Neuronal stem cell (in vitro differentiated cells): Measurements from ENCODE around the gene OR51I2. TPM values are rescaled to one million over a fixed set of nuclear protein-coding genes. Genes with fewer than 3 reads are reported as not detected.

Experiments
- DNase-seq: peaks from one replicate; pipeline ENCODE4 v3.0.0-alpha.2; 2013; ENCODE audit warnings: low spot score
- H2AFZ ChIP-seq: one replicate; pipeline ENCODE4 v1.6.1; 2013; ENCODE audit warnings: mild to moderate bottlenecking, low read length, inconsistent platforms
- H2AK5ac ChIP-seq: 2 replicates; pipeline ENCODE4 v1.6.1; 2013; ENCODE audit warnings: low read depth, mild to moderate bottlenecking, inconsistent platforms, low read length, moderate library complexity, mixed read lengths
- H2BK120ac ChIP-seq: 2 replicates; pipeline ENCODE4 v1.6.1; 2013; ENCODE audit warnings: low read depth, mild to moderate bottlenecking, inconsistent platforms, low read length, moderate library complexity, mixed read lengths
- H2BK12ac ChIP-seq: one replicate; pipeline ENCODE4 v1.6.1; 2013; ENCODE audit warnings: low read length, inconsistent platforms
- H2BK15ac ChIP-seq: 2 replicates; pipeline ENCODE4 v1.6.1; 2013; ENCODE audit warnings: mild to moderate bottlenecking, low read length, inconsistent platforms, mixed read lengths
- H2BK5ac ChIP-seq: one replicate; pipeline ENCODE4 v1.6.1; 2013; ENCODE audit warnings: inconsistent platforms, mild to moderate bottlenecking, low read length, moderate library complexity
- H3K14ac ChIP-seq: one replicate; pipeline ENCODE4 v1.6.1; 2013; ENCODE audit warnings: low read length, inconsistent platforms
- H3K18ac ChIP-seq: 2 replicates; pipeline ENCODE4 v1.6.1; 2013; ENCODE audit warnings: low read length, inconsistent platforms
- H3K23ac ChIP-seq: 2 replicates; pipeline ENCODE4 v1.6.1; 2013; ENCODE audit warnings: low read depth, mild to moderate bottlenecking, mixed read lengths, low read length, inconsistent platforms; ENCODE audit not compliant: poor library complexity
- H3K27ac ChIP-seq: replicated peaks from 3 replicates; pipeline ENCODE4 v1.5.1; 2013; ENCODE audit warnings: low read length, inconsistent platforms
- H3K27me3 ChIP-seq, 3 experiments: 2 replicates each; pipeline ENCODE4 v1.6.1; 2013; ENCODE audit warnings: low read length in 3 of 3, mild to moderate bottlenecking in 2 of 3, inconsistent platforms in 1 of 3, low read depth in 1 of 3, mixed read lengths in 1 of 3, moderate library complexity in 1 of 3; ENCODE audit not compliant: control insufficient read depth in 3 of 3, insufficient read depth in 3 of 3
- H3K36me3 ChIP-seq, 2 donors: replicated peaks in 1 of 2; 2 replicates each; pipeline ENCODE4 v1.6.1; 2013; ENCODE audit warnings: low read length in 2 of 2; ENCODE audit not compliant: control insufficient read depth in 2 of 2, insufficient read depth in 2 of 2
- H3K4ac ChIP-seq: 2 replicates; pipeline ENCODE4 v1.6.1; 2013; ENCODE audit warnings: inconsistent platforms, mild to moderate bottlenecking, low read length, moderate library complexity
- H3K4me1 ChIP-seq, 2 donors: 1 replicate in 1 of 2; 2 replicates in 1 of 2; pipeline ENCODE4 v1.6.1; 2013; ENCODE audit warnings: low read length in 2 of 2, low read depth in 1 of 2; ENCODE audit not compliant: control insufficient read depth in 2 of 2, insufficient read depth in 1 of 2
- H3K4me2 ChIP-seq: one replicate; pipeline ENCODE4 v1.6.1; 2013; ENCODE audit warnings: mild to moderate bottlenecking, low read length, inconsistent platforms; ENCODE audit not compliant: insufficient read depth, poor library complexity, severe bottlenecking
- H3K4me3 ChIP-seq, 2 donors: 2 replicates each; pipeline ENCODE4 v1.5.1; 2013; ENCODE audit warnings: low read length in 2 of 2, mild to moderate bottlenecking in 2 of 2, inconsistent platforms in 1 of 2, moderate library complexity in 1 of 2
- H3K79me1 ChIP-seq: one replicate; pipeline ENCODE4 v1.6.1; 2013; ENCODE audit warnings: low read depth, mild to moderate bottlenecking, inconsistent platforms, low read length, moderate library complexity
- H3K9ac ChIP-seq: one replicate; pipeline ENCODE4 v1.6.1; 2013; ENCODE audit warnings: mild to moderate bottlenecking, low read depth, low read length, inconsistent platforms; ENCODE audit not compliant: poor library complexity
- H3K9me3 ChIP-seq, 2 donors: replicated peaks in 1 of 2; 2 replicates each; pipeline versions ENCODE3 to v1.6.1; 2013; ENCODE audit warnings: low read length in 2 of 2, mild to moderate bottlenecking in 2 of 2, inconsistent platforms in 1 of 2, low read depth in 1 of 2, mixed read lengths in 1 of 2, moderate library complexity in 1 of 2; ENCODE audit not compliant: control insufficient read depth in 2 of 2, insufficient read depth in 1 of 2
- H4K8ac ChIP-seq: one replicate; pipeline ENCODE4 v1.6.1; 2013; ENCODE audit warnings: low read depth, mild to moderate bottlenecking, inconsistent platforms, low read length, moderate library complexity
- H4K91ac ChIP-seq: one replicate; pipeline ENCODE4 v1.6.1; 2013; ENCODE audit warnings: low read length, low read depth, mild to moderate bottlenecking, inconsistent platforms; ENCODE audit not compliant: poor library complexity
- WGBS, 2 donors: extraction: QIAGEN DNeasy Blood & Tissue Kit; methylation state at CpG; one replicate each; pipeline ENCODE4 v1.1.7; 2013; ENCODE audit warnings: missing lambda C conversion rate in 2 of 2, mixed read lengths in 1 of 2; ENCODE audit not compliant: insufficient read length in 2 of 2, insufficient replicate concordance in 1 of 2; ENCODE audit errors: extremely low coverage in 2 of 2; 5-methylcytosine and 5-hydroxymethylcytosine counted together
- polyA plus RNA-seq, 2 experiments: library from polyadenylated mRNA; stranded (reverse); fragments of 200-250 nt; gene quantifications; one replicate each; pipeline ENCODE4 v1.2.3, GENCODE V29; 2013

Gene OR51I2, protein sequence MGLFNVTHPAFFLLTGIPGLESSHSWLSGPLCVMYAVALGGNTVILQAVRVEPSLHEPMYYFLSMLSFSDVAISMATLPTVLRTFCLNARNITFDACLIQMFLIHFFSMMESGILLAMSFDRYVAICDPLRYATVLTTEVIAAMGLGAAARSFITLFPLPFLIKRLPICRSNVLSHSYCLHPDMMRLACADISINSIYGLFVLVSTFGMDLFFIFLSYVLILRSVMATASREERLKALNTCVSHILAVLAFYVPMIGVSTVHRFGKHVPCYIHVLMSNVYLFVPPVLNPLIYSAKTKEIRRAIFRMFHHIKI
- polyA plus RNA-seq (2013, experiment 1 of 2), result not detected
- not detected for polyA plus RNA-seq (2013, experiment 2 of 2)

- no peaks in the 10 kb centered on the region for H3K79me1 ChIP-seq
- no peak within 1 kb of the TSS for H2BK5ac ChIP-seq
- H3K23ac ChIP-seq, result no peak within 1 kb of the TSS
- no peak within 1 kb of the TSS for H2AK5ac ChIP-seq
- no peak within 1 kb of the TSS for H2BK12ac ChIP-seq
- no peaks in the 10 kb centered on the region for H3K4me1 ChIP-seq
- H2BK15ac ChIP-seq, result no peak within 1 kb of the TSS
- H3K4me3 ChIP-seq, result no peak within 1 kb of the TSS
- H3K36me3 ChIP-seq, result no peaks in the 10 kb centered on the region
- no peak within 1 kb of the TSS for H3K9ac ChIP-seq
- no peak within 1 kb of the TSS for H4K91ac ChIP-seq
- H3K4me2 ChIP-seq, result no peak within 1 kb of the TSS
- no peak within 1 kb of the TSS for H3K4ac ChIP-seq
- no peak within 1 kb of the TSS for H3K27ac ChIP-seq
- H3K18ac ChIP-seq, result no peak within 1 kb of the TSS
- no peak within 1 kb of the TSS for H2AFZ ChIP-seq
- no peak within 1 kb of the TSS for H2BK120ac ChIP-seq
- no peak within 1 kb of the TSS for H4K8ac ChIP-seq
- no peaks in the 10 kb centered on the region for H3K9me3 ChIP-seq
- no CpG with 5 or more reads among the region's 2 CpGs for WGBS, 2 donors
- no peaks in the 10 kb centered on the region for H3K27me3 ChIP-seq
- DNase-seq, result no peak
- H3K14ac ChIP-seq, result no peak within 1 kb of the TSS
Measured at GRCh38 chr11:5449023-5449422, at the start of gene OR51I2. OR51I2 (plus strand) TSS chr11:5449323; CDS start chr11:5453489, 4,166 bp downstream.

DNA sequence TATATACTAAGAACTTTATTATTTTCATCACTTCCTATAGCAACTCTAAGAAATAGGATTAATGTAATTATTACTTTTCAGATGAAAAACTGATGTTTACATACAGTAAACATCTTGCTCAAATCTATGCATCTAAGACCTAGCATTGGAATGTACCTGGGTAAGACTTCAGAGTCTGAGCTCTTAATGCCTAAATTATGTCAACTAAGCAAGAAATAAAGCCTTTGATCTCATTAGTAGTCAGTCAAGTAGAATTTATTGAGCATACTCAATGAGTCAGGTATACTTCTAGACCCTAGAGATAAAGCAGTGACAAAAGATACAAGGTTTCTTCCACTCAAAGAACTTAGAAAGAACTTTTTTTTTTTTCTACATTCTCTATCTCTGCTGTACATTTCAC is 44.0 kb upstream of the OR51I2 start:
- H2BK12ac ChIP-seq, result no peak overlapping the region
- H3K14ac ChIP-seq, result no peak overlapping the region
- no peak overlapping the region for H2BK120ac ChIP-seq
- H2AK5ac ChIP-seq, result no peak overlapping the region
- no peak overlapping the region for H3K4me3 ChIP-seq
- no peak overlapping the region for H3K9ac ChIP-seq
- H3K18ac ChIP-seq, result no peak overlapping the region
- H3K4me2 ChIP-seq, result no peak overlapping the region
- H3K36me3 ChIP-seq, result no peaks in the 10 kb centered on the region
- H3K27ac ChIP-seq, result no peak overlapping the region
- H3K79me1 ChIP-seq, result no peaks in the 10 kb centered on the region
- no peak overlapping the region for H2AFZ ChIP-seq
- no peak overlapping the region for H2BK5ac ChIP-seq
- no peaks in the 10 kb centered on the region for H3K27me3 ChIP-seq
- H2BK15ac ChIP-seq, result no peak overlapping the region
- H3K4ac ChIP-seq, result no peak overlapping the region
- no peak overlapping the region for H4K91ac ChIP-seq
- H3K23ac ChIP-seq, result no peak overlapping the region
- peaks cover 0 to 1% of the 10 kb centered on the region in 2 donors for H3K9me3 ChIP-seq
- DNase-seq, result no peak
- no peak overlapping the region for H4K8ac ChIP-seq
- no peaks in the 10 kb centered on the region for H3K4me1 ChIP-seq

GRCh38 chr11:5420993-5421392 is 28.1 kb upstream of the OR51I2 start:
- no peak overlapping the region for H2BK120ac ChIP-seq
- H2BK12ac ChIP-seq, result no peak overlapping the region
- no peak overlapping the region for H2AK5ac ChIP-seq
- no peaks in the 10 kb centered on the region for H3K36me3 ChIP-seq
- DNase-seq, result no peak
- no peak overlapping the region for H3K18ac ChIP-seq
- no CpG with 5 or more reads among the region's 5 CpGs for WGBS, 2 donors
- H4K8ac ChIP-seq, result no peak overlapping the region
- H3K4me1 ChIP-seq, result no peaks in the 10 kb centered on the region
- H2BK15ac ChIP-seq, result no peak overlapping the region
- H2AFZ ChIP-seq, result no peak overlapping the region
- H3K9ac ChIP-seq, result no peak overlapping the region
- H2BK5ac ChIP-seq, result no peak overlapping the region
- no peak overlapping the region for H3K23ac ChIP-seq
- no peak overlapping the region for H3K4ac ChIP-seq
- no peak overlapping the region for H3K4me3 ChIP-seq
- H3K27me3 ChIP-seq, result peaks cover 0 to 2% (median 0%) of the 10 kb centered on the region in 3 experiments
- H3K79me1 ChIP-seq, result no peaks in the 10 kb centered on the region
- H3K27ac ChIP-seq, result no peak overlapping the region
- no peak overlapping the region for H3K14ac ChIP-seq
- no peak overlapping the region for H3K4me2 ChIP-seq
- no peak overlapping the region for H4K91ac ChIP-seq
- H3K9me3 ChIP-seq, result peaks cover 0 to 3% of the 10 kb centered on the region in 2 donors

GRCh38 chr11:5421811-5422210 is 27.3 kb upstream of the OR51I2 start, which contains the start of gene OR51Q1:
OR51Q1 (plus strand) TSS chr11:5422111; CDS start chr11:5422201, 90 bp downstream.
- no peaks in the 10 kb centered on the region for H3K36me3 ChIP-seq
- no peaks in the 10 kb centered on the region for H3K79me1 ChIP-seq
- no peak within 1 kb of the TSS for H3K4me3 ChIP-seq
- no peak within 1 kb of the TSS for H2BK5ac ChIP-seq
- peaks cover 0 to 2% (median 0%) of the 10 kb centered on the region in 3 experiments for H3K27me3 ChIP-seq
- H3K4ac ChIP-seq, result no peak within 1 kb of the TSS
- H3K14ac ChIP-seq, result peak within 1 kb of the TSS; percentile 82
- no peak within 1 kb of the TSS for H2AK5ac ChIP-seq
- H2AFZ ChIP-seq, result no peak within 1 kb of the TSS
- no peak within 1 kb of the TSS for H3K27ac ChIP-seq
- H3K4me2 ChIP-seq, result no peak within 1 kb of the TSS
- no peak within 1 kb of the TSS for H2BK120ac ChIP-seq
- no peak within 1 kb of the TSS for H2BK15ac ChIP-seq
- H3K9ac ChIP-seq, result no peak within 1 kb of the TSS
- WGBS, 2 donors, result no CpG with 5 or more reads among the region's 1 CpG
- peaks cover 0 to 3% of the 10 kb centered on the region in 2 donors for H3K9me3 ChIP-seq
- H4K8ac ChIP-seq, result peak within 1 kb of the TSS; percentile 65
- no peaks in the 10 kb centered on the region for H3K4me1 ChIP-seq
- DNase-seq, result no peak
- no peak within 1 kb of the TSS for H4K91ac ChIP-seq
- H3K18ac ChIP-seq, result peak within 1 kb of the TSS; percentile 48
- H2BK12ac ChIP-seq, result no peak within 1 kb of the TSS
- peak within 1 kb of the TSS; percentile 65 for H3K23ac ChIP-seq
